Erythroblast (primary cell): ENCODE measurements around the gene ATG16L1.

Experiments
- GATA1 ChIP-seq: IDR thresholded peaks from 2 replicates; pipeline ENCODE4 v1.6.1; 2011; ENCODE audit warnings: low read depth, mild to moderate bottlenecking, control low read depth, low read length, moderate library complexity
- POLR2A ChIP-seq: IDR thresholded peaks from 2 replicates; pipeline ENCODE4 v1.6.1; 2011; ENCODE audit warnings: mild to moderate bottlenecking, low read length

DNA sequence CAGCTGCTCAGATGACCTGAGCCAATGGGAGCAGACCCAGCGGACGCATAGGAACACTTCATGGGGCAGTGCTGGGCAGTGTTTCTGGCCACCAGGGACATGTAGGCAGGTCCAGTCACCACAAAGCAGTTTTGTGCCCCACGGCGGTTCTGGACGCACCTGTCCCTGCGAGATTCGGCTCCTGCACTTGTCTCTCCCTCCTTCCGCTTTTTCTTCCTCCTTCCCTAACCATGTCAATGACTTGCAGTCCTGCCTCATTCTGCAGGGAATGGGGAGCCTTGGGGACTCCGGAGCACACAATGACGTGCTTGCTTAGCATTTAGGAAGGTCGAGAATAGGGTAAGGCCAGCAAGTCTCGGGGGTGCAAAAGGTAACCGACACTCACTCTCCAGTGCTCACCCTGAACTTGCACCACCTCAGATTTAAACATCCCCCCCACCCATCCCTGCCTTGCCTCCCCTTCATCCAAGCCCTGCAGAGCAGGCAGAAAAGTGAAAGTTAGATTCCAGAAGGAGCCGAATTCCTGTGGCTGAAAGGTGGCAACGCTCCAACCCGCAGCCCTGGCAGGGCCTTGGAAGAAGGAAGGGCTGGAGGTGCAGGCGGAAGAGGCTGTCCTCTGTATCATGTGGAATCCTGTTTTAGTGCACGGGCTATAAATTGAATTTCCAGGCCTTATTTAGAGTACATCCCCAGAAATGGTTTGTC lies 40.5 kb upstream of the ATG16L1 start:
- TF ChIP-seq POLR2A (no peak), GATA1 (no peak)
